ENCODE data around the gene FAM53B.

The FAM53B gene

DNA sequence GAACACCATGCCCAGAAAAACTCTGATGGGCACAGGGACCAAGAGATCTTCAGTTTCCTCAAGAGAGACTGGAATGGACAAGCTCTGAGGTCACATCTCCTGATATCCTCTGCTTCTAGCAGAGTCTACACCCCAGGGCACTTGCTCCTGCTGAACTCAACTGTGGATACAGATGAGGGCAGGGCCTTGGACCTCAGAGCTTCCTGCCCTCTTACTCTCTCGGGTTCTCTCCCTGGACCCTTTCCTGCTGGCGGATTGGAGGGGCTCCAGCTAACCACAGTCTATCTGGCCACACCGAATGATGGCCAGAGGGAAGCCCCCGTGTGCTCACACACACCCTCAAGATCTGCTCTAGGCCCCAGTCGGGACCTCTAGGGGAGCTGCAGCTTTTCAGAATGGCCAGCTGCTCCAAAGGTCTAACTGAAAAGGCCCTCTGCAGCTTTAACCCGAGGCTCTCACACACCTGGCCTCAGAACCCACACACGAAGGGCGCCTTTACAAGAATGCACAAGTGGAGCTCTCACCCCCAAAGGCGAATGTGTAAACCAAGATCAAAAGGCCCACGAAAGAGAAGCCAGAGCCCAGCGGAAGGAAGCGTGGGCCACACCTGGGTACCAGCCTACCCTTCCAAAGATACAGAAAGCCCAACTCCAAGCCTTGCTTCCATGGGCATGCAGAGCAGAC lies 65.5 kb downstream of the FAM53B start:
- no peak overlapping the region for H3K9ac ChIP-seq (ENCODE audit: low read length)
- peaks cover 41% of the 10 kb centered on the region for H3K4me1 ChIP-seq (ENCODE audit: insufficient read depth, low read length)
- H3K9me3 ChIP-seq (ENCODE audit: low read length), result no peaks in the 10 kb centered on the region
- peaks cover 33% of the 10 kb centered on the region for H3K36me3 ChIP-seq (ENCODE audit: insufficient read depth, low read length)
- no peak overlapping the region for H3K4me3 ChIP-seq (ENCODE audit: low read depth in 1 of 2, low read length in 2 of 2)
- H3K27ac ChIP-seq (ENCODE audit: low read depth, low read length), result no peak overlapping the region
- H3K27me3 ChIP-seq (ENCODE audit: control insufficient read depth in 1 of 2, insufficient read depth in 2 of 2, low read length in 2 of 2), result no peaks in the 10 kb centered on the region

DNA sequence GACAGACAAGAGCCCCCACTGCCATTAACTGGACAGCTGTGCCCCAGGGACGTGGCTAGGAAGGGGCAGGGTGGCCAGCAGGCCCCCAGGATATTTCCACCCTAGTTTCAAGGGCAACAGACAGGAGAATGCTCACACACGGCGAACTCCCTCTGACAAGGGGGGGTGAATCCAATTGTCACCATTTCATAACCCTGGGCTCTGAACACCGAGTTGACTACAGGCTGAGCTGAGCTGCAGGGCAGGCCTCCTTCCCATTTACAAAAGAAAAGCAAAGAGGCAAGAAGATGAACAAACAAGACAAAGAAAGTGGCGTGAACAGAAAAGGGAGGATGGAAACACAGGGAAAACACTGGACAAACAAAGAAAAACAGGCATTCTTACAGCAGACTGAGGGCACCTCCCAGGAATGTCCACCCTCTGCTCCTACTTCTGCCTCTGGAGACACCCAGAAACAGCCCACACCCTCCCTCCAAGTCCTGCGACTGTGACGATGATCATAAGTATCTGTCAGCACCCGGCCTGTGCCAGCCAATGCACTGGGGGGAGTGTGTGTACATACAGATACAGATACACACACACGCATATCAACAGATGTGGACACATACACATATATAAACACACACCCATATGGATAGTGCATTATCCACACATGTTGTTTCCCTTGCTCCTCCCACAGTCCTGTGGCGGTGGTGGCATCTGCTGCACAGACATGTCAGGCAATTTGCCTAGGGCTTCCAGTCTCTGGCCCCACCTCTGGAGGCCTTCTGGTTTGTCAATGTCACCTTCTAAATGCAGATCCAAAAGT lies 66.2 kb downstream of the FAM53B start:
- peaks cover 33% of the 10 kb centered on the region for H3K36me3 ChIP-seq (ENCODE audit: insufficient read depth, low read length)
- H3K27ac ChIP-seq (ENCODE audit: low read depth, low read length), result no peak overlapping the region
- H3K9ac ChIP-seq (ENCODE audit: low read length), result no peak overlapping the region
- no peaks in the 10 kb centered on the region for H3K9me3 ChIP-seq (ENCODE audit: low read length)
- H3K27me3 ChIP-seq (ENCODE audit: control insufficient read depth in 1 of 2, insufficient read depth in 2 of 2, low read length in 2 of 2), result no peaks in the 10 kb centered on the region
- H3K4me1 ChIP-seq (ENCODE audit: insufficient read depth, low read length), result peaks cover 41% of the 10 kb centered on the region
- no peak overlapping the region for H3K4me3 ChIP-seq (ENCODE audit: low read depth in 1 of 2, low read length in 2 of 2)

DNA sequence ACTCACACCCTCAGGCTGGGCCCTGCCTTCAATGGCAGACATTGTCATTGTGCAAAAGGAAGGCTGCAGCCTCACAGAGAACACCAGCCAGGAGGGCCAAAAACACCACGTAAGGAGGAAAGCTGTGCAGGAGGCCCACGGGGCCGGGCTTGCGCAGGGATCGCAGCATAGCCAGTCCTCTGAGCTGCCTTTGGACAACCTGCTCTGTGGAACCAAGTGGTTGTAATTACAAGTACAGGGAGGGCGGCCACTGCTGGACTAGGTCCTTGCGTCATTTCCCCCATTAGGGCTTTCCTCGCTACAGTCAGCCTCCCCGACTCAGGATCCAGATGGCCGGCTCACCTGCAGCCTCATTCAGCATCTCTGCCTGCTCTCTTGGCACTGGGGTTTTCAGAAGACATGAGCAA lies 66.9 kb downstream of the FAM53B start:
- H3K9ac ChIP-seq (ENCODE audit: low read length), result no peak overlapping the region
- no peak overlapping the region for H3K4me3 ChIP-seq (ENCODE audit: low read depth in 1 of 2, low read length in 2 of 2)
- no peaks in the 10 kb centered on the region for H3K27me3 ChIP-seq (ENCODE audit: control insufficient read depth in 1 of 2, insufficient read depth in 2 of 2, low read length in 2 of 2)
- H3K9me3 ChIP-seq (ENCODE audit: low read length), result no peaks in the 10 kb centered on the region
- H3K4me1 ChIP-seq (ENCODE audit: insufficient read depth, low read length), result peaks cover 41% of the 10 kb centered on the region
- H3K36me3 ChIP-seq (ENCODE audit: insufficient read depth, low read length), result peaks cover 33% of the 10 kb centered on the region
- H3K27ac ChIP-seq (ENCODE audit: low read depth, low read length), result no peak overlapping the region

GRCh38 chr10:124676416-124677062 lies 67.6 kb downstream of the FAM53B start:
- no peak overlapping the region for H3K9ac ChIP-seq (ENCODE audit: low read length)
- peaks cover 41% of the 10 kb centered on the region for H3K4me1 ChIP-seq (ENCODE audit: insufficient read depth, low read length)
- H3K27me3 ChIP-seq (ENCODE audit: control insufficient read depth in 1 of 2, insufficient read depth in 2 of 2, low read length in 2 of 2), result no peaks in the 10 kb centered on the region
- no peaks in the 10 kb centered on the region for H3K9me3 ChIP-seq (ENCODE audit: low read length)
- no peak overlapping the region for H3K27ac ChIP-seq (ENCODE audit: low read depth, low read length)
- H3K36me3 ChIP-seq (ENCODE audit: insufficient read depth, low read length), result peaks cover 27% of the 10 kb centered on the region
- H3K4me3 ChIP-seq (ENCODE audit: low read depth in 1 of 2, low read length in 2 of 2), result no peak overlapping the region

DNA sequence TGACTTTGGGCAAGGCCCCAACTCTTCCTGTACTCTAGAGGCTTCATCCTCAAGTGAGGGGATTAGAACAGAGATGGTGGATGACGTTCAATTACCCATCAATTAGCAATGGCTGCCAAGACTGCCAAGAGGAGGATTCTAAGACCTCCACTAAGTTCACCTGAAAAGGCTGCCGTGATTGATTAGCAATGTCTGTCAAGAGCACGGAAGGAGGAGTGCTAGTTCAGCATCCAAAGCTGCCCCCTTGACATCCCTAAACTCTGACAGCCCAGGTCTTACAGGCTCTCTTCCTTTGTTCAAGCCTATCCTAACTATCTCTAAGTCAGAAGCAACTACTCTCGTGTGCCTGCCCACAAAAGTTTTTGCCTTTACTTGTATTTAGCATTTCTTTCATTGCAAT lies 68.4 kb downstream of the FAM53B start:
- Histone ChIP-seq H3K4me3 (ENCODE audit: low read depth in 1 of 2, low read length in 2 of 2) (no peak overlapping the region), H3K27ac (ENCODE audit: low read depth, low read length) (no peak overlapping the region), H3K36me3 (ENCODE audit: insufficient read depth, low read length) (peaks cover 20% of the 10 kb centered on the region), H3K4me1 (ENCODE audit: insufficient read depth, low read length) (peaks cover 41% of the 10 kb centered on the region), H3K9ac (ENCODE audit: low read length) (no peak overlapping the region), H3K9me3 (ENCODE audit: low read length) (no peaks in the 10 kb centered on the region), H3K27me3 (ENCODE audit: control insufficient read depth in 1 of 2, insufficient read depth in 2 of 2, low read length in 2 of 2) (no peaks in the 10 kb centered on the region)

- no peak overlapping the region for H3K9ac ChIP-seq (ENCODE audit: low read length)
These were observed 68.9 kb downstream of the FAM53B start for GRCh38 chr10:124675261-124675660.

DNA sequence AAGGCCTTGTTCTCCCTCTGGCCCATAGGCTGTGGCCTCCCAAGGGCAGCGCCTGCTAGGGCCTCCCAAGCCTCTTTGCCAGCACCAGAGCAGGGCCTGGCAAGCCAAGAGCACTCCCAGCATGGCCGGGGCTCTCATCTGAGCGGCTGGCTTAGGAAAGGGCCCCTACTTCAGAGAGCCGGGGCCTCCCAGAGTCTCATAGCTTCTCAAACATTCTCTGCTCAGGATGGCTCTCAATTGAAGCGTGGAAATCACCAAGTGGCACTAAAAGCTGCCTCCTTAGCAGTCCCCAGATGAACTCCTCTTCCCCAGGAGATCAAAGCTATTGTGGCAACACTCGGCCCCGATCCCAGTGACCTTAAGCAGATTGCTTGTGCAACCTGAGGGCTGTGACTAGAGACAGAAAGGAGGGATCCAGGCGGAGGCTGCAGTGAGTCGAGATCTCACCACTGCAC lies 69.4 kb downstream of the FAM53B start:
- Histone ChIP-seq H3K4me3 (ENCODE audit: low read depth in 1 of 2, low read length in 2 of 2) (no peak overlapping the region), H3K9me3 (ENCODE audit: low read length) (no peaks in the 10 kb centered on the region), H3K36me3 (ENCODE audit: insufficient read depth, low read length) (peaks cover 9% of the 10 kb centered on the region), H3K27me3 (ENCODE audit: control insufficient read depth in 1 of 2, insufficient read depth in 2 of 2, low read length in 2 of 2) (no peaks in the 10 kb centered on the region), H3K27ac (ENCODE audit: low read depth, low read length) (no peak overlapping the region), H3K4me1 (ENCODE audit: insufficient read depth, low read length) (peaks cover 41% of the 10 kb centered on the region), H3K9ac (ENCODE audit: low read length) (no peak overlapping the region)

More at GRCh38 chr10:124675261-124675660, 68.9 kb downstream of the FAM53B start:
- Histone ChIP-seq H3K9me3 (ENCODE audit: low read length) (no peaks in the 10 kb centered on the region), H3K4me1 (ENCODE audit: insufficient read depth, low read length) (peaks cover 41% of the 10 kb centered on the region), H3K36me3 (ENCODE audit: insufficient read depth, low read length) (peaks cover 14% of the 10 kb centered on the region), H3K27me3 (ENCODE audit: control insufficient read depth in 1 of 2, insufficient read depth in 2 of 2, low read length in 2 of 2) (no peaks in the 10 kb centered on the region), H3K27ac (ENCODE audit: low read depth, low read length) (no peak overlapping the region), H3K4me3 (ENCODE audit: low read depth in 1 of 2, low read length in 2 of 2) (no peak overlapping the region)

DNA sequence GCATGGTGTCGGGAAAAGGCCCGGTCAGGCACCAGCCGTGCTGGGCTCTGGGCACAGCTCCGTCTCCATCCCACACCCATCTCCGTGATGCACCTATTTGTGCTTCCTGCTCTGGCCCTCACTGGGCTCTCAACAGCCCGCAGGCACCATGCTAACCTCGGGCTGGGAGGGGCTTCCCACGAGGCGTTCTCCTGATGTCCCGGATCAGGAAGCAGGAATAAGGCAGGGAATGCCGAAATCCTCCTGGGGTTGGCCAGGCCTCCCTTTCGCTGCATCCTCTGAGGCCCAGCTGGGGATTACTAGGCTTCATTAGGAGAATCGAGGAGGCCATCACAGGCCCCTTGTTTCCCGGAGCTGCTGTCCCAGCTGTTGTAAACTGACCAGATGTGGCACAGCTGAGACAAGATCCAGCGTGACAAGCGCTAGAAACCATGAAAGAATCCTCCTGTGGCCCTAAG lies 72.0 kb downstream of the FAM53B start:
- no peak overlapping the region for H3K9ac ChIP-seq (ENCODE audit: low read length)
- no peaks in the 10 kb centered on the region for H3K9me3 ChIP-seq (ENCODE audit: low read length)
- no peaks in the 10 kb centered on the region for H3K27me3 ChIP-seq (ENCODE audit: control insufficient read depth in 1 of 2, insufficient read depth in 2 of 2, low read length in 2 of 2)
- H3K27ac ChIP-seq (ENCODE audit: low read depth, low read length), result no peak overlapping the region
- H3K4me1 ChIP-seq (ENCODE audit: insufficient read depth, low read length), result peaks cover 25% of the 10 kb centered on the region
- no peak overlapping the region for H3K4me3 ChIP-seq (ENCODE audit: low read depth in 1 of 2, low read length in 2 of 2)
- H3K36me3 ChIP-seq (ENCODE audit: insufficient read depth, low read length), result peaks cover 9% of the 10 kb centered on the region

DNA sequence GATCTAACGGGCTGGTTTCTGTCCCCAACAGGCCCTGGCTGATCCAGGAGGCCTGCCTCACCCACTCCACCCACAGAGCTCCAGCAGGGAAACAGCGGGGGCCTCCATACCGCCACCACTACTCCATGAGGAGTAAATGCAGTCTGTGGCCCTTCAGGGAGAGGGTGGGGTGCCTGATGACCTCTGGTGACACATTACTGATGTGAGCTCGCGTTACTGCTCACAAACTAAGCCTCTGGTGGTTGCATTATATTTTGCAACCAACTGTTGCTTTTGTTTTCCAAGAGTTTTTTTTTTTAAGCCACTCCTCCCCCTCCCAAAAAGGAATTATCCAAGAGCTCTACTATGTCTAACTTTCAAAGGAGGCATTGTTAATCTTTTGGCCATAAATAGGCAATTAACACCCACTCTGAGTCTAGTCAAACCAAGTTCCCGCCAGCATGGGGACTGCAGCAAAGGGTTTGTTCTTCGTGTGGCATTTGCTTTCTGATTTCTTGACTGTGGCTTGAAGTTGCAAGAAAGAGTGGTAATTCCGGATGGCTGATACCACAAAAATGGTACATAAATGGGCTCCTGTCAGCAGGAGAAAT lies 72.6 kb downstream of the FAM53B start:
- Histone ChIP-seq H3K4me3 (ENCODE audit: low read depth in 1 of 2, low read length in 2 of 2) (no peak overlapping the region), H3K9ac (ENCODE audit: low read length) (no peak overlapping the region), H3K9me3 (ENCODE audit: low read length) (no peaks in the 10 kb centered on the region), H3K27me3 (ENCODE audit: control insufficient read depth in 1 of 2, insufficient read depth in 2 of 2, low read length in 2 of 2) (no peaks in the 10 kb centered on the region), H3K27ac (ENCODE audit: low read depth, low read length) (no peak overlapping the region), H3K36me3 (ENCODE audit: insufficient read depth, low read length) (peaks cover 5% of the 10 kb centered on the region), H3K4me1 (ENCODE audit: insufficient read depth, low read length) (peaks cover 20% of the 10 kb centered on the region)

- no peak overlapping the region for H3K27ac ChIP-seq (ENCODE audit: low read depth, low read length)
- H3K27me3 ChIP-seq (ENCODE audit: control insufficient read depth in 1 of 2, insufficient read depth in 2 of 2, low read length in 2 of 2), result no peaks in the 10 kb centered on the region
- no peak overlapping the region for H3K4me3 ChIP-seq (ENCODE audit: low read depth in 1 of 2, low read length in 2 of 2)
- H3K4me1 ChIP-seq (ENCODE audit: insufficient read depth, low read length), result peaks cover 15% of the 10 kb centered on the region
- H3K9me3 ChIP-seq (ENCODE audit: low read length), result no peaks in the 10 kb centered on the region
- H3K9ac ChIP-seq (ENCODE audit: low read length), result no peak overlapping the region
- peaks cover 5% of the 10 kb centered on the region for H3K36me3 ChIP-seq (ENCODE audit: insufficient read depth, low read length)
These were observed 73.3 kb downstream of the FAM53B start for GRCh38 chr10:124670849-124671248.
